SK-N-SH treated with all-trans-retinoic acid at 6 μM for 48 hours (cell line): ENCODE results near the gene WASF2.

Experiments used
- ZFP3 ChIP-seq: fragments of 250-450 bp; sonication (Bioruptor Pico); IDR thresholded peaks from 2 replicates; pipeline ENCODE4 v1.5.0; 2020; ENCODE audit warnings: mild to moderate bottlenecking, moderate library complexity
- TF ChIP-seq, protein P1 (sequence below): fragments of 250-450 bp; sonication (Bioruptor Pico); IDR thresholded peaks from 2 replicates; pipeline ENCODE4 v1.5.1; 2021; ENCODE audit warnings: mild to moderate bottlenecking, moderate library complexity

DNA sequence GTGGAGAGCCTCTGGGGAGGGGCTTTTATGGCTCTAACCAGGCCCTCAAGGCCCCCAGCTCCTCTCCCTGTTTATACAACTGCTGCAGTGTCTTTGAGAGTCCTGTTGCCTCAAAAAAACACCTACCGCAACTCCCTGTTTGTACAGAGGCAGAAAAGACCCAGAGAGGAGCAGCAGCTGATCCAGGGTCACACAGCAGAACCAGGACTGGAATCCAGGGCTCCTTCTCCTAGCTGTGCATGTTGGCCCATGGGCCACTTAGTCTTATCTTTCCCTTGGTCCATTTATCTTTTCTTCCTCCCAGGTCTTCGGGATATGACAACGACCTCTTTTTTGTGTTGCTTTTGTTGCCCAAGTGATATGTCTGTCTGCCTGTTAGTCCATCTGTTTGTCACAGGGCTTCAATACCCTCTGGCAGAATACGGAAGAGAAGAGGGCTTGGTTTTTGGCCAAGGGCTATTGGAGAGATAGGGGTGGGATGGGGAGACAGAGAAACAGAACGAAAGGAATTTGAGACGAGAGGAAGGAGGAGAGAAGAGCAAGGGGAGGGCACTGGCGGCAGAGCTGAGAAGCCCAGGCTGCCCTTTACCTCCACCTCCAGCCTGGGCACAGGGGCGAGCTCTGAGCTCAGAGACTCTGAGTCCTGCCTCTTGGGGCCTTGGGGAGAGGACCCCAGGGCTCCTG, 33.5 kb upstream of the WASF2 start:
- TF ChIP-seq, protein P1, sequence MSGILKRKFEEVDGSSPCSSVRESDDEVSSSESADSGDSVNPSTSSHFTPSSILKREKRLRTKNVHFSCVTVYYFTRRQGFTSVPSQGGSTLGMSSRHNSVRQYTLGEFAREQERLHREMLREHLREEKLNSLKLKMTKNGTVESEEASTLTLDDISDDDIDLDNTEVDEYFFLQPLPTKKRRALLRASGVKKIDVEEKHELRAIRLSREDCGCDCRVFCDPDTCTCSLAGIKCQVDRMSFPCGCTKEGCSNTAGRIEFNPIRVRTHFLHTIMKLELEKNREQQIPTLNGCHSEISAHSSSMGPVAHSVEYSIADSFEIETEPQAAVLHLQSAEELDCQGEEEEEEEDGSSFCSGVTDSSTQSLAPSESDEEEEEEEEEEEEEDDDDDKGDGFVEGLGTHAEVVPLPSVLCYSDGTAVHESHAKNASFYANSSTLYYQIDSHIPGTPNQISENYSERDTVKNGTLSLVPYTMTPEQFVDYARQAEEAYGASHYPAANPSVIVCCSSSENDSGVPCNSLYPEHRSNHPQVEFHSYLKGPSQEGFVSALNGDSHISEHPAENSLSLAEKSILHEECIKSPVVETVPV (CRISPR knock-in tag) = no peak
- no peak for TF ChIP-seq ZFP3
